Hematopoietic multipotent progenitor cell treated with erythropoietin and hydrocortisone succinate and interleukin-3 and kit ligand, for 8 days (in vitro differentiated cells): Measurements from ENCODE around the gene MCM3.

Experiments used
- DNase-seq: peaks from one replicate; pipeline ENCODE4 v3.0.0-alpha.2; 2015

MCM3 gene

GRCh38 chr6:52245425-52245824 lies 39.1 kb downstream of the MCM3 start:
- no peak for DNase-seq

- DNase-seq: no peak
Observed at GRCh38 chr6:52244400-52244799, 40.1 kb downstream of the MCM3 start, which contains the start of gene IL17F. Gene IL17F, minus strand, starts transcription at chr6:52244500. Its CDS starts 71 bp downstream, at chr6:52244429.

- DNase-seq: no peak
Observed at GRCh38 chr6:52243282-52243893, 41.2 kb downstream of the MCM3 start.

- DNase-seq: no peak
Observed at GRCh38 chr6:52241819-52242218, 42.7 kb downstream of the MCM3 start.

GRCh38 chr6:52233975-52234823 lies 50.3 kb downstream of the MCM3 start:
- peak; percentile 57 for DNase-seq

- no peak for DNase-seq
Observed at GRCh38 chr6:52233005-52233404, 51.5 kb downstream of the MCM3 start.

- no peak for DNase-seq
Observed at GRCh38 chr6:52231406-52232127, 53.0 kb downstream of the MCM3 start.

- DNase-seq: no peak
Observed at GRCh38 chr6:52230685-52231084, 53.9 kb downstream of the MCM3 start.

- DNase-seq: no peak
Observed at GRCh38 chr6:52227495-52227894, 57.0 kb downstream of the MCM3 start.

GRCh38 chr6:52221302-52221701 lies 63.2 kb downstream of the MCM3 start:
- DNase-seq: peak; percentile 81

GRCh38 chr6:52217761-52218160 lies 66.8 kb downstream of the MCM3 start:
- DNase-seq: no peak

- no peak for DNase-seq
Observed at GRCh38 chr6:52216932-52217575, 67.5 kb downstream of the MCM3 start.

- no peak for DNase-seq
Observed at GRCh38 chr6:52215787-52216186, 68.8 kb downstream of the MCM3 start.
